ENCODE results near the gene KHSRP. TPM values are rescaled to one million over a fixed set of nuclear protein-coding genes. Genes with fewer than 3 reads are reported as not detected.

KHSRP gene
- total RNA-seq, 1 donor, result 118 TPM

DNA sequence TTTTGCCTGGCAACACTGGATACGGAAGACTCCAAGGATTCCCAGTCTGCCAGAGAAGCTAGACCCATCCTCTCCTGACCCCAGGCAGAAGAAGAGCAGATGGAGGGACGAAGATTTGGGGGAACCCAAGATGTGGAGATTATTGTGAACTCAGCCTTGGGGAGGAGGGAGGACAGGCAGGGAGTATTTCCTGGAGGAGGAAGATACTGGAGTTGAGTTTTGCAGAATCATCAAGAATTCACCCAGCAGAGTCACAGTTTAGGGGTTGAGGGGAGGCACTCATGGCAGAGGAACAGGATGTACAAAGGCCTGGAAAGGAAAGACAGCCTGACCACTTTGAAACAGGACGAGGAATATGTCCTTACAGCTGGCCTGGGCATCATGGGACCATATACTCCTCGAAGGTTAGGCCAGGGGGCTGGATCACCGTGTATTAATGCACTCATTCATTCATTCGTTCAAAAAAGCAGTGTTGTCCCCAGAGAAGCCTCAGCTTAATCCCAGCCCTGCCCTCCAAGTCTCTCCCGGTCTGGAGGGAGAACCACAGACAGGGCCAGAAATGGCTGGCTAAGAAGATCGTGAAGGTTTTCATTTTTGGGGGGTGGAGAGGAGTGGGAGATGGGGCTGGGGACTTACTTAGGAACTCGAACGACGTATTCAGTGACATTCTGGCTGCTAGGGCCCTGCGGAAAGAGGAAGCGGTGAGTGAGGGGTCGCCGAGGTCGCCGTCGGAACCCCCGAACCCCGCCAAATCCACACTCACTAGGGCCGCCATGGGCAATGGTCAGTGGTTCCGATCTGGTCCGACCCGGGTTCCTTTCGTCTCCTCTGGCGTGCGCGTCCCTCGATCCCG is 32.2 kb downstream of the KHSRP start:
- no peak for DNase-seq (ENCODE audit: low read depth)
- TF ChIP-seq, protein P1, sequence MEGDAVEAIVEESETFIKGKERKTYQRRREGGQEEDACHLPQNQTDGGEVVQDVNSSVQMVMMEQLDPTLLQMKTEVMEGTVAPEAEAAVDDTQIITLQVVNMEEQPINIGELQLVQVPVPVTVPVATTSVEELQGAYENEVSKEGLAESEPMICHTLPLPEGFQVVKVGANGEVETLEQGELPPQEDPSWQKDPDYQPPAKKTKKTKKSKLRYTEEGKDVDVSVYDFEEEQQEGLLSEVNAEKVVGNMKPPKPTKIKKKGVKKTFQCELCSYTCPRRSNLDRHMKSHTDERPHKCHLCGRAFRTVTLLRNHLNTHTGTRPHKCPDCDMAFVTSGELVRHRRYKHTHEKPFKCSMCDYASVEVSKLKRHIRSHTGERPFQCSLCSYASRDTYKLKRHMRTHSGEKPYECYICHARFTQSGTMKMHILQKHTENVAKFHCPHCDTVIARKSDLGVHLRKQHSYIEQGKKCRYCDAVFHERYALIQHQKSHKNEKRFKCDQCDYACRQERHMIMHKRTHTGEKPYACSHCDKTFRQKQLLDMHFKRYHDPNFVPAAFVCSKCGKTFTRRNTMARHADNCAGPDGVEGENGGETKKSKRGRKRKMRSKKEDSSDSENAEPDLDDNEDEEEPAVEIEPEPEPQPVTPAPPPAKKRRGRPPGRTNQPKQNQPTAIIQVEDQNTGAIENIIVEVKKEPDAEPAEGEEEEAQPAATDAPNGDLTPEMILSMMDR (IDR thresholded peaks at IDR 0.05; ENCODE audit: insufficient read depth, low read depth, low read length), result no peak
- H3K4me3 ChIP-seq (ENCODE audit: low read depth, low read length), result peak overlapping the region; percentile 92

DNA sequence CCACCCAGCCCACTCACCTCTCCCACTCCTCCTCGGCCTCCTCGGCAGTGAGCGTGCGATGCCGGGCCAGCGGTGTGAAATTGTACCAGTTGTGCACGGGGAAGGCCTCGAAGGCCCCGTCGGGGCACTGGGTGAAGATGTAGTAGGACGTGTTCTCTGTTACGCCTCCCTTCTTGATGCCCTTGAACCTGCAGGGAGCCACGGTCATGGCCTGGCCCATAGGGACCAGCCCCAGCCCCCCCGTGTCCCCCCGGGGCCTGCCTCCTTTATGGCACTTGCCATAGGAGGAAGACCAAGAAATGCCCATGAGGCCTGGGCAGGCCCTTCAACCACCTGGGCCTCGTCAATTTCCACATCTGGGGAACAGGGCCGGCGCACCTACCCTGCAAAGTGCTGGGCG is 37.2 kb downstream of the KHSRP start:
- no peak overlapping the region for H3K4me3 ChIP-seq (ENCODE audit: low read depth, low read length)
- TF ChIP-seq, protein P1 (IDR thresholded peaks at IDR 0.05; ENCODE audit: insufficient read depth, low read depth, low read length), result no peak

GRCh38 chr19:6384381-6384780 is 40.2 kb downstream of the KHSRP start:
- TF ChIP-seq, protein P1 (IDR thresholded peaks at IDR 0.05; ENCODE audit: insufficient read depth, low read depth, low read length), result no peak
- H3K4me3 ChIP-seq (ENCODE audit: low read depth, low read length), result no peak overlapping the region
- no peak for DNase-seq (ENCODE audit: low read depth)

More for the DNA sequence above, 37.2 kb downstream of the KHSRP start:
- DNase-seq (ENCODE audit: low read depth), result no peak

DNA sequence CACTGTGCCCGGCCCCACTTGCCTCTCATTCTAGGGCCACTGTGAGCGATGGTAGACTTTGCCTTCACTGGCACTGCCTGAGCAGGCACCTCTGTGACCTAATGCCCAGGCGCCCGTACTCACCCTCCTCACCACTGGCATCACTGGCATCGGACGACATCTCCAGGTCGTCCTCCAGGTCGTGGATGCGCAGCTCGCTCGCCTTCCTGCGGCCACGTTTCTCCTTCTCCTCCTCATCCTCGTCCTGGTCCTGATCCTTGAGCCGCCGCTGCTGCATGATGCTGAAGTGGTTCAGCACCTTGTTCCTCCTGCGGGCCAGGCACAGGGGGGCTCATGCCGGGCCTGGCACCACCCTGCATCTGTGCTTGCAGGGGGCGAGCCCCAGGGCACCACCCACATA is 41.4 kb downstream of the KHSRP start:
- DNase-seq (ENCODE audit: low read depth), result no peak
- H3K4me3 ChIP-seq (ENCODE audit: low read depth, low read length), result no peak overlapping the region
- TF ChIP-seq, protein P1 (IDR thresholded peaks at IDR 0.05; ENCODE audit: insufficient read depth, low read depth, low read length), result no peak

DNA sequence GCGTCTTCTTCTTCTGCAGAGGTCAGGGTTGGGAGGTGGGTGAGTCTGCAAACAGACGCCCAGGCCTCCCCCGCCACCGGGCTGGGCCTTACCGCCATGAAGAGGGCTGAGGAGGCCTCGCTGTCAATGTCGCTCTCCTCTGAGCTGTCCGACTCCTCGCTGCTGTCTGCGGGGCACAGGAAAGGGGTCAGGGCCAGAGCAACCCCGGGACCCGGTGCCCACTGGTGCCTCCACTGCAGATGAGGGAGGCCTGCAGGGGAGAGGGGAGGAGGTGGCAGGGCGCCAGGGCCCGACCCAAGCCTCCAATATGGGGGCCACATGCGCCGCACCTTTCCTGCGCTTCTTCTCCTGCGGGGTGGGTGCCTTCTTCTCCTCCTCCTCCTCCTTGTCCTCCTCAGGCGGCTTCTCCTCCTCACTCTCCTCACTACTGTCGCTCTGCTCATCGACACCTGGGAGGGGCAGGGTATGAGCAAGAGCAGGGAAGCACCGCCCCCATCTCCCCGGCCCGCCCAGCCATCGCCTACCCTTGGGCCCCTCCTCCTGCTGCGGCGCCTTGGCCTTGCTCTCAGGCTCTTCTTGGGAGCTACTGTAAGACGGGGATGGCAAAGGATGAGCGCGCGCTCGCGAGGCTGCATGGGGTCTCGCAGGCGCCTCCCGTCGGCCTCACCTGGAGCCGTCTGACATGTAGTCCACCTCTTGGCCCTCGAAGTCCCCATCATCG is 43.4 kb downstream of the KHSRP start:
- DNase-seq (ENCODE audit: low read depth), result no peak
- TF ChIP-seq, protein P1 (IDR thresholded peaks at IDR 0.05; ENCODE audit: insufficient read depth, low read depth, low read length), result no peak
- H3K4me3 ChIP-seq (ENCODE audit: low read depth, low read length), result no peak overlapping the region

DNA sequence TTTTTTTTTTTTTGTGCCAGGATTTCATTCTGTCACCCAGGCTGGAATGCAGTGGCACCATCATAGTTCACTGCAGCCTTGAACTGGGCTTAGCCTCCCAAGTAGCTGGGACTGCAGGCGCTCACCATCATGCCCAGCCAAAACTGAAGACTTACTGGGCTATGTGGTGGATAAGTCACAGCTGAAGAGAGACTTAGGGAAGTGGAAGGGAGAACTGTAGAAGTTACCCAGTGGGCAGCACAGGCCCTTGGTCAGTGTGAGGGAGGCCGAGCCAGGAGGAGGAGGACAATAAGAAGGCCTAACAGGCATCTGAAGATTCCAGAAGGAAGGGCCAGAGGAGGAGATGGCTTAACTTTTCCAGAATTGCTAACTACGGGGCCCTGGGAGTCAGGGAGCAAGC is 44.9 kb downstream of the KHSRP start:
- no peak overlapping the region for H3K4me3 ChIP-seq (ENCODE audit: low read depth, low read length)
- TF ChIP-seq, protein P1 (IDR thresholded peaks at IDR 0.05; ENCODE audit: insufficient read depth, low read depth, low read length), result no peak
- no peak for DNase-seq (ENCODE audit: low read depth)

Data from fibroblast of villous mesenchyme (primary cell).